OCI-LY1 (cell line): ENCODE measurements around the gene VSIR.

ENCODE experiments used
- H2AFZ ChIP-seq: fragments of 200-600 bp; sonication (generic), shearing (Covaris generic); 2 replicates; pipeline ENCODE4 v1.6.0; 2014; ENCODE audit warnings: antibody characterized with exemption, mild to moderate bottlenecking, low read length
- H3F3A ChIP-seq: fragments of 200-600 bp; sonication (generic), shearing (Covaris generic); 2 replicates; pipeline ENCODE4 v1.6.0; 2014; ENCODE audit warnings: mild to moderate bottlenecking, antibody characterized with exemption, low read length, moderate library complexity; ENCODE audit not compliant: insufficient read depth
- H3K27ac ChIP-seq: fragments of 200-600 bp; sonication (generic); 2 replicates; pipeline ENCODE4 v1.5.1; 2014; ENCODE audit warnings: low read length, mixed run types, mild to moderate bottlenecking, low read depth; ENCODE audit not compliant: poor library complexity, severe bottlenecking
- H3K27me3 ChIP-seq: fragments of 200-600 bp; sonication (generic); 2 replicates; pipeline ENCODE4 v1.6.0; 2014; ENCODE audit warnings: antibody characterized with exemption, mild to moderate bottlenecking, low read length, moderate library complexity; ENCODE audit not compliant: insufficient read depth
- H3K36me3 ChIP-seq: fragments of 200-600 bp; sonication (generic); 2 replicates; pipeline ENCODE4 v1.6.1; 2014; ENCODE audit warnings: mild to moderate bottlenecking, antibody characterized with exemption, low read length, moderate library complexity, mixed read lengths; ENCODE audit not compliant: insufficient read depth
- H3K4me1 ChIP-seq: fragments of 200-600 bp; sonication (generic); 2 replicates; pipeline ENCODE4 v1.5.1; 2014; ENCODE audit warnings: mild to moderate bottlenecking, low read length, moderate library complexity; ENCODE audit not compliant: insufficient read depth, severe bottlenecking
- H3K4me2 ChIP-seq: fragments of 200-600 bp; sonication (generic), shearing (Covaris generic); 2 replicates; pipeline ENCODE4 v1.6.1; 2014; ENCODE audit warnings: low read length
- H3K4me3 ChIP-seq: fragments of 200-600 bp; sonication (generic); 2 replicates; pipeline ENCODE4 v1.5.1; 2014; ENCODE audit warnings: low read length, low read depth, mild to moderate bottlenecking, mixed read lengths; ENCODE audit not compliant: poor library complexity, severe bottlenecking
- H3K79me2 ChIP-seq: fragments of 200-600 bp; shearing (Covaris generic); 2 replicates; pipeline ENCODE4 v1.6.1; 2016; ENCODE audit warnings: mixed run types, low read length, mixed read lengths; ENCODE audit not compliant: insufficient read depth
- H3K9ac ChIP-seq: fragments of 200-600 bp; sonication (generic), shearing (Covaris generic); 2 replicates; pipeline ENCODE4 v1.6.1; 2014; ENCODE audit warnings: mild to moderate bottlenecking, low read length, mixed read lengths
- H3K9me2 ChIP-seq: fragments of 200-600 bp; sonication (generic), shearing (Covaris generic); 2 replicates; pipeline ENCODE4 v1.6.1; 2014; ENCODE audit warnings: low read depth, mild to moderate bottlenecking, low read length, mixed read lengths
- H3K9me3 ChIP-seq: fragments of 200-600 bp; shearing (Covaris generic); 2 replicates; pipeline ENCODE4 v1.6.1; 2014; ENCODE audit warnings: low read length, mixed read lengths
- H4K20me1 ChIP-seq: fragments of 200-600 bp; sonication (generic), shearing (Covaris generic); 2 replicates; pipeline ENCODE4 v1.6.0; 2016; ENCODE audit warnings: mild to moderate bottlenecking, low read length; ENCODE audit not compliant: insufficient read depth
- CTCF ChIP-seq: fragments of 200-600 bp; sonication (generic), shearing (Covaris generic); IDR thresholded peaks from 2 replicates; pipeline ENCODE4 v1.5.1; 2017; ENCODE audit warnings: mild to moderate bottlenecking, antibody characterized with exemption, low read length, moderate library complexity, mixed read lengths
- EZH2 ChIP-seq: fragments of 200-600 bp; sonication (generic), shearing (Covaris generic); IDR thresholded peaks from 2 replicates; pipeline ENCODE4 v1.8.0; 2017; ENCODE audit warnings: borderline replicate concordance, mixed run types, mild to moderate bottlenecking, antibody characterized with exemption, low read length, moderate library complexity, mixed read lengths

Gene VSIR

GRCh38 chr10:71721313-71721712 lies 52.0 kb downstream of the VSIR start:
- Histone ChIP-seq H2AFZ (no peak overlapping the region), H3K4me3 (no peak overlapping the region), H3K36me3 (no peaks in the 10 kb centered on the region), H3K9ac (no peak overlapping the region), H3K79me2 (no peaks in the 10 kb centered on the region), H3K4me1 (peaks cover 10% of the 10 kb centered on the region), H3K4me2 (no peak overlapping the region), H3K27ac (no peak overlapping the region), H3F3A (no peaks in the 10 kb centered on the region), H4K20me1 (no peaks in the 10 kb centered on the region), H3K9me3 (no peaks in the 10 kb centered on the region), H3K9me2 (no peaks in the 10 kb centered on the region), H3K27me3 (0 out of 2 replicates have a peak, but pooled peaks cover 6% of the 10 kb centered on the region)
- TF ChIP-seq CTCF (no peak), EZH2 (no peak)

- Histone ChIP-seq H3K36me3 (no peaks in the 10 kb centered on the region), H2AFZ (no peak overlapping the region), H3K9ac (no peak overlapping the region), H3K9me2 (no peaks in the 10 kb centered on the region), H3K27ac (no peak overlapping the region), H3K79me2 (no peaks in the 10 kb centered on the region), H3K4me1 (no peaks in the 10 kb centered on the region), H3K9me3 (no peaks in the 10 kb centered on the region), H3K4me2 (no peak overlapping the region), H3K4me3 (no peak overlapping the region), H4K20me1 (no peaks in the 10 kb centered on the region), H3F3A (no peaks in the 10 kb centered on the region), H3K27me3 (0 out of 2 replicates have a peak, but pooled peaks cover 6% of the 10 kb centered on the region)
- TF ChIP-seq EZH2 (no peak), CTCF (no peak)
These were observed 53.0 kb downstream of the VSIR start for GRCh38 chr10:71720288-71720687.

GRCh38 chr10:71719464-71720201 lies 53.7 kb downstream of the VSIR start, which contains the start of gene C10orf105:
C10orf105 (minus strand) TSS chr10:71719778; CDS start chr10:71716337, 3,441 bp downstream.
- H2AFZ ChIP-seq, result no peak within 1 kb of the TSS
- H3K4me2 ChIP-seq, result no peak within 1 kb of the TSS
- no peaks in the 10 kb centered on the region for H3K9me3 ChIP-seq

More at GRCh38 chr10:71719464-71720201, 53.7 kb downstream of the VSIR start, which contains the start of gene C10orf105:
- Histone ChIP-seq H3K4me1 (no peaks in the 10 kb centered on the region), H3K27ac (no peak within 1 kb of the TSS), H3K9ac (no peak within 1 kb of the TSS), H4K20me1 (no peaks in the 10 kb centered on the region), H3F3A (no peaks in the 10 kb centered on the region), H3K27me3 (0 out of 2 replicates have a peak, but pooled peaks cover 6% of the 10 kb centered on the region), H3K4me3 (no peak within 1 kb of the TSS), H3K36me3 (no peaks in the 10 kb centered on the region), H3K9me2 (no peaks in the 10 kb centered on the region), H3K79me2 (no peaks in the 10 kb centered on the region)
- no peak for TF ChIP-seq CTCF
- no peak for TF ChIP-seq EZH2
